ENCODE measurements around the gene MMD.

MMD gene

GRCh38 chr17:55363033-55363432 is 58.6 kb downstream of the MMD start:
- Histone ChIP-seq H3K79me2 (ENCODE audit: insufficient read depth, low read length) (no peaks in the 10 kb centered on the region), H3K4me1 (ENCODE audit: insufficient read depth, low read length, severe bottlenecking) (no peaks in the 10 kb centered on the region), H3K4me3 (ENCODE audit: low read depth, low read length, poor library complexity, severe bottlenecking) (no peak overlapping the region), H2AFZ (ENCODE audit: low read length) (no peak overlapping the region), H3K27me3 (ENCODE audit: insufficient read depth, low read length) (no peaks in the 10 kb centered on the region; the same call in 1 of the 2 replicates), H3K9me2 (ENCODE audit: low read depth, low read length) (no peaks in the 10 kb centered on the region), H3K4me2 (ENCODE audit: low read length) (no peak overlapping the region), H3K27ac (ENCODE audit: low read depth, low read length, poor library complexity, severe bottlenecking) (no peak overlapping the region), H3K36me3 (ENCODE audit: insufficient read depth, low read length) (no peaks in the 10 kb centered on the region), H3K9me3 (ENCODE audit: low read length) (peaks cover 6% of the 10 kb centered on the region), H4K20me1 (ENCODE audit: insufficient read depth, low read length) (no peaks in the 10 kb centered on the region), H3K9ac (ENCODE audit: low read length) (no peak overlapping the region), H3F3A (ENCODE audit: insufficient read depth, low read length) (no peaks in the 10 kb centered on the region)
- TF ChIP-seq EZH2 (IDR thresholded peaks at IDR 0.05; ENCODE audit: borderline replicate concordance, low read length) (no peak), CTCF (IDR thresholded peaks at IDR 0.05; ENCODE audit: low read length) (no peak)

GRCh38 chr17:55360971-55361370 is 60.7 kb downstream of the MMD start:
- peaks cover 6% of the 10 kb centered on the region for H3K9me3 ChIP-seq (ENCODE audit: low read length)
- H3K9ac ChIP-seq (ENCODE audit: low read length): no peak overlapping the region
- H3K4me2 ChIP-seq (ENCODE audit: low read length): no peak overlapping the region
- no peak overlapping the region for H3K4me3 ChIP-seq (ENCODE audit: low read depth, low read length, poor library complexity, severe bottlenecking)
- no peaks in the 10 kb centered on the region for H3K9me2 ChIP-seq (ENCODE audit: low read depth, low read length)
- no peaks in the 10 kb centered on the region for H4K20me1 ChIP-seq (ENCODE audit: insufficient read depth, low read length)
- TF ChIP-seq EZH2 (IDR thresholded peaks at IDR 0.05; ENCODE audit: borderline replicate concordance, low read length) (no peak), CTCF (IDR thresholded peaks at IDR 0.05; ENCODE audit: low read length) (no peak)
- H3K4me1 ChIP-seq (ENCODE audit: insufficient read depth, low read length, severe bottlenecking): no peaks in the 10 kb centered on the region
- no peaks in the 10 kb centered on the region for H3F3A ChIP-seq (ENCODE audit: insufficient read depth, low read length)
- no peak overlapping the region for H3K27ac ChIP-seq (ENCODE audit: low read depth, low read length, poor library complexity, severe bottlenecking)
- H3K36me3 ChIP-seq (ENCODE audit: insufficient read depth, low read length): no peaks in the 10 kb centered on the region
- no peak overlapping the region for H2AFZ ChIP-seq (ENCODE audit: low read length)
- H3K27me3 ChIP-seq (ENCODE audit: insufficient read depth, low read length): no peaks in the 10 kb centered on the region; the same call in 1 of the 2 replicates
- H3K79me2 ChIP-seq (ENCODE audit: insufficient read depth, low read length): no peaks in the 10 kb centered on the region

DNA sequence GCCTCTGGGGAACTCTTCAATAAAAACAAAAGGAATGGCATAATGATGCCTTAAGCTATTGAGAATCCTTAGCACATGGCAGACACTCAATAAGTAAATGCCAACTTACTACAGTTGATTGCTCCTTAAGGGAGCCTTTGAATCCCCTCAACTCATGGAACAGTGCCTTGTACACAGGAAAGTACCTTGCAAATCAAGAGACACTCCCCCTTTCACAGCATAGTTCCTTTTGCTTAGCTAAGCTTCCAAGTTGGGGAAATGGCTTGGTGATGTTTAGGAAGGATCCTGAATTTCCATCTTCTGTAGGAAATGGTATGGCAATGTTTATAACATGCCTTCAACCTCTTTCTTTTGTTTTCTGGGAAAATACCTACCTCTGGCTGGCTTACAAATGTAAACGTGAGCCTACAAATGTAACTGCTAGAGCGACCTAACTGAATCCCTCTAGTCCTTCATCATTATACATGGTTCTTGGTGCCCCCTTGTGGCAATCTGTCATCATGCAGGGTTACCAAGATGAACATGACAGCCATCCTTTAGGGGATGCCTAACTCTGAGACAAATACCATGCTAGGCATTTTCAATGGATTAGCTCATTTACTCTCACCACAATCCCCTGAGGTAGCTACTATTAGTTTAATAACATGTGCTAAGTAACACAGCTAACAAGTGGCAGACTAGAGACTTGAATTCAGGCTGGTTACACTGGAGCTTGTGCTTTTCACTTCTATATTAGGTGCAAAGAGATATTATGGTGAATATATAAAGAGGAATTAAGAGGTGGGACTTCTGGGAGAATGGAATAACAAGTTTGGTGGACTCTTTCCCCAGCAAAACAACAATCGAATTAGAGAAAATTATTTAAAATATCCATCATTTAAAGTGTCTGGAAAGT is 65.0 kb downstream of the MMD start:
- Histone ChIP-seq H4K20me1 (ENCODE audit: insufficient read depth, low read length) (no peaks in the 10 kb centered on the region), H3F3A (ENCODE audit: insufficient read depth, low read length) (no peaks in the 10 kb centered on the region), H2AFZ (ENCODE audit: low read length) (no peak overlapping the region), H3K79me2 (ENCODE audit: insufficient read depth, low read length) (no peaks in the 10 kb centered on the region), H3K9me3 (ENCODE audit: low read length) (peaks cover 4% of the 10 kb centered on the region; the same call in 1 of the 2 replicates), H3K4me2 (ENCODE audit: low read length) (no peak overlapping the region), H3K9me2 (ENCODE audit: low read depth, low read length) (no peaks in the 10 kb centered on the region), H3K36me3 (ENCODE audit: insufficient read depth, low read length) (no peaks in the 10 kb centered on the region), H3K4me1 (ENCODE audit: insufficient read depth, low read length, severe bottlenecking) (no peaks in the 10 kb centered on the region), H3K4me3 (ENCODE audit: low read depth, low read length, poor library complexity, severe bottlenecking) (no peak overlapping the region), H3K27me3 (ENCODE audit: insufficient read depth, low read length) (no peaks in the 10 kb centered on the region; the same call in 1 of the 2 replicates), H3K9ac (ENCODE audit: low read length) (no peak overlapping the region), H3K27ac (ENCODE audit: low read depth, low read length, poor library complexity, severe bottlenecking) (no peak overlapping the region)
- TF ChIP-seq EZH2 (IDR thresholded peaks at IDR 0.05; ENCODE audit: borderline replicate concordance, low read length) (no peak), CTCF (IDR thresholded peaks at IDR 0.05; ENCODE audit: low read length) (peak; percentile 76)
